HepG2 (cell line): ENCODE data around the gene CHML. TPM values are rescaled to one million over a fixed set of nuclear protein-coding genes. Genes with fewer than 3 reads are reported as not detected.
A peak's percentile ranks its signal among the peaks of the same experiment; 100 is the strongest.

Experiments used
- BCL6 ChIP-seq: IDR thresholded peaks from 2 replicates; pipeline ENCODE4 v1.6.1; 2016; ENCODE audit warnings: missing genetic modification reagents, missing compliant biosample characterization
- ELF1 ChIP-seq: sonication (generic); formaldehyde crosslinking; IDR thresholded peaks from 2 replicates; pipeline ENCODE4 v1.4.0; 2020; ENCODE audit warnings: missing genetic modification reagents
- FOXA3 ChIP-seq: IDR thresholded peaks from 2 replicates; pipeline ENCODE4 v1.6.1; 2016; ENCODE audit warnings: missing genetic modification reagents, missing compliant biosample characterization
- KDM1A ChIP-seq: IDR thresholded peaks from 2 replicates; pipeline ENCODE4 v1.6.1; 2016; ENCODE audit warnings: missing compliant biosample characterization
- NRL ChIP-seq: sonication (generic); formaldehyde crosslinking; IDR thresholded peaks from 2 replicates; pipeline ENCODE4 v1.5.0; 2020; ENCODE audit warnings: missing genetic modification reagents, mild to moderate bottlenecking, moderate library complexity, borderline replicate concordance
- PBX3 ChIP-seq: sonication (generic); formaldehyde crosslinking; IDR thresholded peaks from 2 replicates; pipeline ENCODE4 v1.8.1; 2023; ENCODE audit warnings: missing genetic modification reagents, inconsistent platforms, borderline replicate concordance
- RCOR2 ChIP-seq: IDR thresholded peaks from 2 replicates; pipeline ENCODE4 v1.6.1; 2016; ENCODE audit warnings: missing biosample characterization, missing genetic modification reagents
- SALL1 ChIP-seq: sonication (generic); formaldehyde crosslinking; IDR thresholded peaks from 2 replicates; pipeline ENCODE4 v1.8.0; 2022; ENCODE audit warnings: mild to moderate bottlenecking, missing genetic modification reagents
- SP2 ChIP-seq: sonication (generic); formaldehyde crosslinking; IDR thresholded peaks from 2 replicates; pipeline ENCODE4 v1.5.1; 2020; ENCODE audit warnings: mild to moderate bottlenecking, missing genetic modification reagents
- ZFAT ChIP-seq: sonication (generic); formaldehyde crosslinking; conservative IDR thresholded peaks from 2 replicates; pipeline ENCODE4 v1.8.1; 2023; ENCODE audit warnings: missing genetic modification reagents, inconsistent platforms
- ZNF264 ChIP-seq: sonication (generic); formaldehyde crosslinking; IDR thresholded peaks from 2 replicates; pipeline ENCODE4 v1.4.0; 2020; ENCODE audit warnings: missing genetic modification reagents
- ZNF34 ChIP-seq: sonication (generic); formaldehyde crosslinking; IDR thresholded peaks from 2 replicates; pipeline ENCODE4 v1.4.0; 2020; ENCODE audit warnings: mild to moderate bottlenecking, missing genetic modification reagents, borderline replicate concordance
- ZNF546 ChIP-seq: sonication (generic); formaldehyde crosslinking; conservative IDR thresholded peaks from 2 replicates; pipeline ENCODE4 v1.8.1; 2023; ENCODE audit warnings: mild to moderate bottlenecking, missing genetic modification reagents
- ZNF713 ChIP-seq: sonication (generic); formaldehyde crosslinking; IDR thresholded peaks from 2 replicates; pipeline ENCODE4 v1.4.0; 2020; ENCODE audit warnings: mild to moderate bottlenecking, missing genetic modification reagents
- ZNF788 ChIP-seq: sonication (generic); formaldehyde crosslinking; IDR thresholded peaks from 2 replicates; pipeline ENCODE4 v1.5.0; 2020; ENCODE audit warnings: mild to moderate bottlenecking, missing genetic modification reagents, borderline replicate concordance
- ZXDC ChIP-seq: sonication (generic); formaldehyde crosslinking; IDR thresholded peaks from 2 replicates; pipeline ENCODE4 v1.5.0; 2020; ENCODE audit warnings: mild to moderate bottlenecking, missing genetic modification reagents
- polyA plus RNA-seq, 8 experiments: library from polyadenylated mRNA; depleted of rRNA in 3 of 8; stranded (reverse) in 7 of 8; unstranded in 1 of 8; fragments of >200 nt; fragmentation: Illumina TruSeq in 4 of 8; extraction: Trizol in 4 of 8; gene quantifications; 2 replicates each; pipeline versions ENCODE4 v1.2.1 to v1.2.3, GENCODE V29; 2011 to 2016; ENCODE audit warnings: low read depth in 4 of 8, missing spikeins in 1 of 8, mixed read lengths in 1 of 8; ENCODE audit not compliant: insufficient read depth in 1 of 8
- total RNA-seq, 5 experiments: library from RNA; depleted of rRNA; stranded (reverse); fragments of >200 nt; fragmentation: Illumina TruSeq; extraction: Trizol; gene quantifications; 2 replicates each; pipeline ENCODE4 v1.2.3, GENCODE V29; 2016; ENCODE audit warnings: low read depth in 1 of 5
- TF ChIP-seq, protein P1 (sequence below): sonication (generic); formaldehyde crosslinking; IDR thresholded peaks from 2 replicates; pipeline ENCODE4 v1.5.0; 2020; ENCODE audit warnings: mild to moderate bottlenecking, low read depth, missing genetic modification reagents, borderline replicate concordance
- TF ChIP-seq, protein P2 (sequence below): sonication (generic); formaldehyde crosslinking; IDR thresholded peaks from 2 replicates; pipeline ENCODE4 v1.8.0; 2022; ENCODE audit warnings: missing genetic modification reagents, mild to moderate bottlenecking, moderate library complexity, borderline replicate concordance

CHML gene
- total and polyA plus RNA-seq, 2 of the 13 experiments (the other 11 are each of a cell fraction or from before 2014, with no cell fraction given), result 5.2 to 16.7 TPM

- peak; percentile 69 for TF ChIP-seq SALL1 (CRISPR knock-in tag)
- TF ChIP-seq, protein P1, sequence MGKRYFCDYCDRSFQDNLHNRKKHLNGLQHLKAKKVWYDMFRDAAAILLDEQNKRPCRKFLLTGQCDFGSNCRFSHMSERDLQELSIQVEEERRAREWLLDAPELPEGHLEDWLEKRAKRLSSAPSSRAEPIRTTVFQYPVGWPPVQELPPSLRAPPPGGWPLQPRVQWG, result peak; percentile 58; the same call in 1 of the 2 replicates
- peak; percentile 47; the same call in 1 of the 2 replicates for TF ChIP-seq ZNF264
- TF ChIP-seq ZNF788 (CRISPR knock-in tag), result peak; percentile 76
- peak; percentile 42 for TF ChIP-seq BCL6 (CRISPR knock-in tag)
- no peak for TF ChIP-seq ZNF34
- no peak for TF ChIP-seq ZNF546
- 0 out of 2 replicates have a peak, but pooled peaks have one; percentile 13 for TF ChIP-seq KDM1A (CRISPR knock-in tag)
- TF ChIP-seq ELF1 (CRISPR knock-in tag), result no peak; the same call in 1 of the 2 replicates
- TF ChIP-seq SP2 (CRISPR knock-in tag), result peak; percentile 61; the same call in 1 of the 2 replicates
- TF ChIP-seq, protein P2, sequence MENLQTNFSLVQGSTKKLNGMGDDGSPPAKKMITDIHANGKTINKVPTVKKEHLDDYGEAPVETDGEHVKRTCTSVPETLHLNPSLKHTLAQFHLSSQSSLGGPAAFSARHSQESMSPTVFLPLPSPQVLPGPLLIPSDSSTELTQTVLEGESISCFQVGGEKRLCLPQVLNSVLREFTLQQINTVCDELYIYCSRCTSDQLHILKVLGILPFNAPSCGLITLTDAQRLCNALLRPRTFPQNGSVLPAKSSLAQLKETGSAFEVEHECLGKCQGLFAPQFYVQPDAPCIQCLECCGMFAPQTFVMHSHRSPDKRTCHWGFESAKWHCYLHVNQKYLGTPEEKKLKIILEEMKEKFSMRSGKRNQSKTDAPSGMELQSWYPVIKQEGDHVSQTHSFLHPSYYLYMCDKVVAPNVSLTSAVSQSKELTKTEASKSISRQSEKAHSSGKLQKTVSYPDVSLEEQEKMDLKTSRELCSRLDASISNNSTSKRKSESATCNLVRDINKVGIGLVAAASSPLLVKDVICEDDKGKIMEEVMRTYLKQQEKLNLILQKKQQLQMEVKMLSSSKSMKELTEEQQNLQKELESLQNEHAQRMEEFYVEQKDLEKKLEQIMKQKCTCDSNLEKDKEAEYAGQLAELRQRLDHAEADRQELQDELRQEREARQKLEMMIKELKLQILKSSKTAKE (CRISPR knock-in tag), result peak; percentile 70; the same call in 1 of the 2 replicates
- no peak for TF ChIP-seq ZNF713 (CRISPR knock-in tag)
- no peak for TF ChIP-seq NRL
- 0 out of 2 replicates have a peak, but pooled peaks have one; percentile 52 for TF ChIP-seq ZFAT (CRISPR knock-in tag)
- TF ChIP-seq RCOR2, result no peak
- TF ChIP-seq FOXA3, result no peak
- no peak for TF ChIP-seq PBX3 (CRISPR knock-in tag)
- TF ChIP-seq ZXDC, result 0 out of 2 replicates have a peak, but pooled peaks have one; percentile 57
Observed at GRCh38 chr1:241640149-241640866, at the start of gene CHML, which contains the start of gene OPN3 (continued).
